GM12891 (cell line): ENCODE measurements around the gene FHDC1.

Experiments used
- POLR2A ChIP-seq: IDR thresholded peaks from 2 replicates; pipeline ENCODE4 v1.6.1; 2011; ENCODE audit warnings: low read depth, low read length, control low read depth
- POLR2AphosphoS5 ChIP-seq: IDR thresholded peaks from 2 replicates; pipeline ENCODE4 v1.6.1; 2011; ENCODE audit warnings: low read depth, low read length, control low read depth

- TF ChIP-seq POLR2A (no peak), POLR2AphosphoS5 (no peak)
These were observed 25.1 kb downstream of the FHDC1 start for GRCh38 chr4:152961014-152961772.
